Uterus (tissue), 4 donors: ENCODE data around the gene ALG14. TPM values are rescaled to one million over a fixed set of nuclear protein-coding genes. Genes with fewer than 3 reads are reported as not detected.

Experiments used
- DNase-seq, 2 donors: peaks; one replicate each; pipeline ENCODE4 v3.0.0-alpha.2; 2019 to 2020
- H3K27ac ChIP-seq, 2 donors: fragments of 200-600 bp; sonication (generic); 1 replicate in 1 of 2; 2 replicates in 1 of 2; pipeline ENCODE4 v1.5.1; 2016 to 2018
- H3K27me3 ChIP-seq, 2 donors: fragments of 200-600 bp; sonication (generic); one replicate each; pipeline ENCODE4 v1.5.1; 2018 to 2019; ENCODE audit warnings: control low read depth in 1 of 2
- H3K36me3 ChIP-seq, 2 donors: fragments of 200-600 bp; sonication (generic); one replicate each; pipeline ENCODE4 v1.5.1; 2019; ENCODE audit warnings: control low read depth in 1 of 2
- H3K4me1 ChIP-seq, 2 donors: fragments of 200-600 bp; sonication (generic); one replicate each; pipeline ENCODE4 v1.5.1; 2018 to 2019; ENCODE audit warnings: control low read depth in 1 of 2
- H3K4me3 ChIP-seq, 2 donors: fragments of 200-600 bp; sonication (generic); 1 replicate in 1 of 2; 2 replicates in 1 of 2; pipeline ENCODE4 v1.5.1; 2018 to 2019; ENCODE audit warnings: mild to moderate bottlenecking in 1 of 2
- H3K9me3 ChIP-seq, 2 donors: fragments of 200-600 bp; sonication (generic); one replicate each; pipeline ENCODE4 v1.5.1; 2019; ENCODE audit warnings: control low read depth in 1 of 2
- POLR2A ChIP-seq, 2 donors: fragments of 450-650 bp; IDR thresholded peaks; one replicate each; pipeline ENCODE4 v1.6.1; 2016; ENCODE audit warnings: antibody characterized with exemption in 2 of 2, mild to moderate bottlenecking in 1 of 2, moderate library complexity in 1 of 2
- intact Hi-C: fragments of 100-400 bp; cut with DNase I; formaldehyde crosslinking; loops from one replicate; pipeline ENCODE4 v1.15.1; 2023; ENCODE audit warnings: low total_unique reads
- total RNA-seq, 4 donors: library from RNA; depleted of rRNA in 3 of 4; stranded (reverse); fragments of >200 nt in 3 of 4; gene quantifications; one replicate each; pipeline versions ENCODE4 v1.1.0 to v1.2.4, GENCODE V29; 2014 to 2023
- TF ChIP-seq, protein P1 (sequence below), 4 experiments: fragments of 200-600 bp in 2 of 4; fragments of 450-650 bp in 2 of 4; sonication (generic) in 2 of 4; IDR thresholded peaks; one replicate each; pipeline ENCODE4 v1.5.1; 2016 to 2019; ENCODE audit warnings: antibody characterized with exemption in 4 of 4, mild to moderate bottlenecking in 2 of 4, moderate library complexity in 1 of 4
- donor health status: DM: yes; HTN: yes; CAD: no.

ALG14 gene
- total RNA-seq, 4 donors from 2014 or later, result 0.51 to 6.7 (median 1.6) TPM

DNA sequence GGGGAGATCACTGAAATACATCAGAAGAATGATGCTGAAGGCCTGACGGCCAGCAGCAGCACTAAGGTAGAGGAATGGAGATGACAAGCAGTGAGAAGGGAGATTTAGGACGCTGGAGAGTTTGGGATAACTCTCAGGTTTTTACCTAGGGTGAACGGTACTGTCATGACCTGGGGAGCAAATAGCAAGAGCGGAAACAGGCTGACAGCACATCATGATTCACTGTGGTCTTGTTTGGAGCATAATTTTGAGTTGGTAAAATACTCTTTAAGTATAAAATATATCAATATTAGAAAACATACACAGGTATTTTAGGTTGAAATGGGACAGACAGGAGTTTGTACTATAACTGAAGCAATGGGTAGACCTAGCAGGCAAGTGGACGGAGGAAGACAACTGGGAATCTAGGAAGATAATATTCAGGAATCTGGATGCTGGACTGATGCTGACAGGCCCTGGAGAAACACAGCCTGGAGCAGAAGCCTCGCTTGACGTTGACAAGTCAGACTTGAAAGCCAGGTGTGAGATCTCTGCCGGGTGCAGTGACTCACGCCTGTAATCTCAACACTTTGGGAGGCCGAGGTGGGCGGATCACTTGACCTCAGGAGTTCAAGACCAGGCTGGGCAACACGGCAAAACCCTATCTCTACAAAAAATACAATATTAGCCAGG, 33.3 kb downstream of the ALG14 start:
- no peak for TF ChIP-seq POLR2A (IDR thresholded peaks at IDR 0.05)
- TF ChIP-seq, protein P1, sequence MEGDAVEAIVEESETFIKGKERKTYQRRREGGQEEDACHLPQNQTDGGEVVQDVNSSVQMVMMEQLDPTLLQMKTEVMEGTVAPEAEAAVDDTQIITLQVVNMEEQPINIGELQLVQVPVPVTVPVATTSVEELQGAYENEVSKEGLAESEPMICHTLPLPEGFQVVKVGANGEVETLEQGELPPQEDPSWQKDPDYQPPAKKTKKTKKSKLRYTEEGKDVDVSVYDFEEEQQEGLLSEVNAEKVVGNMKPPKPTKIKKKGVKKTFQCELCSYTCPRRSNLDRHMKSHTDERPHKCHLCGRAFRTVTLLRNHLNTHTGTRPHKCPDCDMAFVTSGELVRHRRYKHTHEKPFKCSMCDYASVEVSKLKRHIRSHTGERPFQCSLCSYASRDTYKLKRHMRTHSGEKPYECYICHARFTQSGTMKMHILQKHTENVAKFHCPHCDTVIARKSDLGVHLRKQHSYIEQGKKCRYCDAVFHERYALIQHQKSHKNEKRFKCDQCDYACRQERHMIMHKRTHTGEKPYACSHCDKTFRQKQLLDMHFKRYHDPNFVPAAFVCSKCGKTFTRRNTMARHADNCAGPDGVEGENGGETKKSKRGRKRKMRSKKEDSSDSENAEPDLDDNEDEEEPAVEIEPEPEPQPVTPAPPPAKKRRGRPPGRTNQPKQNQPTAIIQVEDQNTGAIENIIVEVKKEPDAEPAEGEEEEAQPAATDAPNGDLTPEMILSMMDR (IDR thresholded peaks at IDR 0.05), result no peak
- peaks cover 0 to 13% of the 10 kb centered on the region in 2 donors for H3K4me1 ChIP-seq
- no peak overlapping the region for H3K4me3 ChIP-seq
- peak; percentile 63 to 74 for DNase-seq
- no peaks in the 10 kb centered on the region for H3K36me3 ChIP-seq
- no peaks in the 10 kb centered on the region for H3K27me3 ChIP-seq
- H3K27ac ChIP-seq, result peak overlapping the region; percentile 65 to 85
- intact Hi-C loops, result loop anchor here (5.0 kb wide), 1 partner anchor 112 kb away; the partner anchor contains the start of gene CNN3
- no peaks in the 10 kb centered on the region for H3K9me3 ChIP-seq

DNA sequence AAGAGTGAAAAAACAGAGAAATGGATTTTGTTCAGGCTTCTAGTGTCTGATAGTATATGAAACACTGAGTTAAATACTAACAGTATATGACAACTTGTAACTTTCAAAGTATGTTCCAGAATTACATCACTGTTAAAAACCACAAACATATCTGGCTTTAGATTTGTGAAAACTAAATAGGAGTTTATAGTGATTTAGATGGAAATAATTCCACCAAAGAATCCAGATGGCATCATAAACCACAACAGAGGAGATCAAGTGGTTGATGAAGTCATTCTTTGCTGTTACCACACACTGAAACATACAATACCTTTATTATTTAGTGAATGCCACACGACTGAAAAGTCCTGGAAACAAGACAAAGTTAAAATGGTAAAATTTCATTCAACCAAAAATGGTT, 37.2 kb downstream of the ALG14 start:
- intact Hi-C loops, result no loop called here
- Histone ChIP-seq H3K36me3 (no peaks in the 10 kb centered on the region), H3K27ac (no peak overlapping the region), H3K27me3 (no peaks in the 10 kb centered on the region), H3K4me3 (no peak overlapping the region), H3K4me1 (peaks cover 0 to 6% of the 10 kb centered on the region in 2 donors), H3K9me3 (no peaks in the 10 kb centered on the region)
- no peak for TF ChIP-seq POLR2A (IDR thresholded peaks at IDR 0.05)
- TF ChIP-seq, protein P1 (IDR thresholded peaks at IDR 0.05), result no peak
- no peak for DNase-seq

DNA sequence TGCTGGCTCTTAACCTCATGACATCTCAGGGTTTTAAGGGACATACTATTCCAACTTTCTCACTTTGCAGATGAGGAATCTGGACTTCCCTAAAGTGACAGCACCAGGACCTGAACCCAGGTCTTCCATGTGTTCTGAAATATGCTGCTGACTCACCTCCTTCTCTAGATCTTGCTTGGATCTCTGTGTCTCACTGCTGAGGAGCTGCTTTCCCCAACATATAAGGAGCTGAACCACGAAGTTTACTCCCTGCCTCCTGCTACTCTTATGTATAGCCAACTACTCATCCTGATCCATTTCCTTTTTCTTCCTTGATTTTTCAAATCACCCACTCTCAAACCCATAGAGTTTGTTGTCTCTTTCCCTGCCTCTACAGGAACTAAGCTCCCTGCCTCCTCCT, 38.2 kb downstream of the ALG14 start:
- H3K36me3 ChIP-seq, result no peaks in the 10 kb centered on the region
- H3K27ac ChIP-seq, result no peak overlapping the region
- H3K4me3 ChIP-seq, result no peak overlapping the region
- no peaks in the 10 kb centered on the region for H3K4me1 ChIP-seq
- intact Hi-C loops, result no loop called here
- no peak for DNase-seq
- TF ChIP-seq, protein P1 (IDR thresholded peaks at IDR 0.05), result no peak
- TF ChIP-seq POLR2A (IDR thresholded peaks at IDR 0.05), result no peak
- H3K27me3 ChIP-seq, result no peaks in the 10 kb centered on the region
- H3K9me3 ChIP-seq, result no peaks in the 10 kb centered on the region

DNA sequence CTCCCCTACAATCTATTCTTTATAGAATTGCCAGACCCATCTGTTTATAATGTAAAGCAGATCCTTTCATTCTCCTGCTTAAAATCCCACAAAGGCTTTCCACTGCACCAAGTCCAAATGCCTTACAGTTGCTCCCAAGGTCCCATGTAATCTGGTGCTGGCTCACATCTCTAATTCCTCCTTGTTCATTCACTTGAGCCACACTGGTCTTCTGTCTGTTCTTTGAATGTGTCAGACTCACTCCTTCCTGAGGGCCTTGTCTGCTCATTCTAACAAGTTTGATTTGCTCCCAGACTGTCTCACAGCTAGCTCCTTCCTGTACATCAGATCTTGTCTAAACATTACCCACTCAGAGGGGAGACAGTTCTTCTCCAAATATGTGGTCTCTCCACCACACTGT, 38.9 kb downstream of the ALG14 start:
- TF ChIP-seq, protein P1 (IDR thresholded peaks at IDR 0.05), result no peak
- no peak for TF ChIP-seq POLR2A (IDR thresholded peaks at IDR 0.05)
- Histone ChIP-seq H3K9me3 (no peaks in the 10 kb centered on the region), H3K36me3 (no peaks in the 10 kb centered on the region), H3K27me3 (no peaks in the 10 kb centered on the region), H3K27ac (no peak overlapping the region), H3K4me3 (no peak overlapping the region), H3K4me1 (no peaks in the 10 kb centered on the region)
- DNase-seq, result no peak
- intact Hi-C loops, result no loop called here

DNA sequence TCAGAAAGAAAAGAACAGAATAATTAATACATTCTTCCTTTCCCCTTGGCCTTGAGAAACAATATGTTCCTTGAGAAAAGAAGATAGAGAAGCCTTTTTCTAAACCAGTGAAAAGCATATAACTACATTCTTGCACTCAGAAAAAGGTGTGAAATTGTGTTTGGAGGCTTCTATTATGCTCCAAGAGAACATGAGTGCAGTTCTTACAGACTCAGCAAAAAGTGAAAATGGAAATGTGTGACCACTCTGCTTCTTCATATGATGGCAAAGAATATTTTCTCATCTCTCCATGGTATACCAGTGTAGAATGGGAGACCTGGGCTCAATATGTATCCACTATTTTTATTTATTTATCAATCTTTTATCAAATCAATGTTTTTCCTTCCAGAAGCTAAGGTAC, 43.2 kb downstream of the ALG14 start:
- intact Hi-C loops, result loop anchor here (10.0 kb wide), 1 partner anchor 105 kb away; the partner anchor contains the start of gene CNN3
- H3K36me3 ChIP-seq, result no peaks in the 10 kb centered on the region
- DNase-seq, result no peak
- no peak overlapping the region for H3K4me3 ChIP-seq
- H3K4me1 ChIP-seq, result no peaks in the 10 kb centered on the region
- H3K27me3 ChIP-seq, result no peaks in the 10 kb centered on the region
- no peak overlapping the region for H3K27ac ChIP-seq
- TF ChIP-seq, protein P1 (IDR thresholded peaks at IDR 0.05), result no peak
- TF ChIP-seq POLR2A (IDR thresholded peaks at IDR 0.05), result no peak
- no peaks in the 10 kb centered on the region for H3K9me3 ChIP-seq
